Loucy (cell line): ENCODE data around the gene EIF1.

Experiments
- CTCF ChIP-seq: fragments of 200-600 bp; sonication (generic); conservative IDR thresholded peaks from 2 replicates; pipeline ENCODE4 v1.5.1; 2014; ENCODE audit warnings: mild to moderate bottlenecking, antibody characterized with exemption, low read length
- EZH2phosphoT487 ChIP-seq: fragments of 200-600 bp; IDR thresholded peaks from 2 replicates; pipeline ENCODE4 v1.6.1; 2018; ENCODE audit warnings: antibody characterized with exemption, mild to moderate bottlenecking, moderate library complexity, borderline replicate concordance

DNA sequence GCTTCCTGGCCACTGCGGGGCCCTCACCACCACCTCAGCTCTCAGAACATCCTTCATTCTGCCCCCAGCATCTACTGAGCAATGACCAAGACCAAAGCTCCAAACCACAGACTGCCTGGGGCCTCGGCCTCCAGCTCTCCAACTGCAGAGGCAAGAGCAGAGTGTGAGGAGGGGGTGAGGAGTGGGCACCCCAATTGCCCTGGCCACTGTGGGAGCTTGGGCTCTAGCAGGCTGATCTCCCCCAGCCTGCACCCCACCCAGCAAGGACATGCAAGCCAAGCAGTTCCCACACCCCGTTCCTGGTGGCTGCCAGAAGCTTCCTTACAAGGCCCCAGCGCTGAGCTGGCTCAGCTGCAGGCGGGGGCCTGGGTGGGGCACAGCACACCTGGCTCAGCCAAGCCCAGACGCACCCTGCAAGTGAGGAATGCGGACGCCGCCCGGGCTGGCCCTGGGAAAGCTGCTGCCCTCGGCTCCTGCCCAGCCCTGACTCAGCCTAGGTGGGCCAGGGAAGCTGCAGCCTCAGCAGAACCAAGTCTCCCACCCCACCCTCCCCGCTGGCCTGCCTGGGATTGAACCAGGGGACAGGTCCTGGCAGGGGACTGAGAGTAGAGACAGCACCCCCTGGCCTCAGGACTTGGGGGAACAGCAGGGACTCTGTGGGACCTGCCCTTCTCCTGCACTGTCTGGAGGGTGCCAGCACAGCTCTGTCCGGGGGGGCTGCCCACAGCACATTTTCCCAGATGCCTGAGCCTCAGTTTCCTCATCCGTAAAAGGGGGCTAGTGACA lies 34.6 kb upstream of the EIF1 start:
- TF ChIP-seq CTCF (no peak), EZH2phosphoT487 (no peak)
